ENCODE data around the gene AATK.

- TF ChIP-seq EZH2 (IDR thresholded peaks at IDR 0.05; ENCODE audit: insufficient read depth, poor library complexity, severe bottlenecking) (no peak), EZH2phosphoT487 (IDR thresholded peaks at IDR 0.05; ENCODE audit: insufficient read depth, low read depth) (no peak)
These were observed 13.8 kb upstream of the AATK start for GRCh38 chr17:81179861-81180260.
